CD14-positive monocyte (primary cell): Measurements from ENCODE around the gene SLC30A3. TPM values are rescaled to one million over a fixed set of nuclear protein-coding genes. Genes with fewer than 3 reads are reported as not detected.

ENCODE experiments used
- DNase-seq, 3 donors: peaks; one replicate each; pipeline ENCODE4 v3.0.0-alpha.2; 2011 to 2022
- H2AFZ ChIP-seq: 2 replicates; pipeline ENCODE4 v1.6.0; 2012; ENCODE audit warnings: mild to moderate bottlenecking, low read depth, low read length, inconsistent platforms; ENCODE audit not compliant: insufficient read depth, poor library complexity, severe bottlenecking
- H3K27ac ChIP-seq, 2 donors: 1 replicate in 1 of 2; 2 replicates in 1 of 2; pipeline ENCODE4 v1.5.1; 2012 to 2013; ENCODE audit warnings: low read length in 2 of 2, control low read depth in 1 of 2, inconsistent platforms in 1 of 2, low read depth in 1 of 2, mild to moderate bottlenecking in 1 of 2
- H3K27me3 ChIP-seq, 2 donors: one replicate each; pipeline versions ENCODE4 v1.6.0 to v1.6.1; 2011 to 2013; ENCODE audit warnings: low read length in 2 of 2; ENCODE audit not compliant: control insufficient read depth in 2 of 2, insufficient read depth in 2 of 2
- H3K36me3 ChIP-seq, 2 donors: replicated peaks in 1 of 2; 1 replicate in 1 of 2; 2 replicates in 1 of 2; pipeline versions ENCODE4 v1.5.1 to v1.6.1; 2012 to 2013; ENCODE audit warnings: low read length in 2 of 2, control low read depth in 1 of 2, inconsistent platforms in 1 of 2, mild to moderate bottlenecking in 1 of 2; ENCODE audit not compliant: insufficient read depth in 2 of 2, control insufficient read depth in 1 of 2
- H3K4me1 ChIP-seq, 2 donors: 1 replicate in 1 of 2; 2 replicates in 1 of 2; pipeline versions ENCODE4 v1.5.1 to v1.6.1; 2012 to 2013; ENCODE audit warnings: low read length in 2 of 2, control low read depth in 1 of 2, inconsistent platforms in 1 of 2, mild to moderate bottlenecking in 1 of 2, moderate library complexity in 1 of 2; ENCODE audit not compliant: insufficient read depth in 2 of 2, control insufficient read depth in 1 of 2
- H3K4me2 ChIP-seq: replicated peaks from 2 replicates; pipeline ENCODE3; 2012; ENCODE audit warnings: low read length, moderate library complexity, mild to moderate bottlenecking; ENCODE audit not compliant: poor library complexity, severe bottlenecking; ENCODE audit errors: extremely low read depth
- H3K4me3 ChIP-seq, 3 experiments: fragments of 200-600 bp in 1 of 3; sonication (generic) in 1 of 3; replicated peaks in 1 of 3; 1 replicate in 2 of 3; 2 replicates in 1 of 3; pipeline ENCODE4 v1.5.1; 2011 to 2013; ENCODE audit warnings: low read length in 3 of 3, mild to moderate bottlenecking in 3 of 3, control low read depth in 2 of 3, low read depth in 2 of 3, inconsistent platforms in 1 of 3, moderate library complexity in 1 of 3
- H3K79me2 ChIP-seq: 2 replicates; pipeline ENCODE4 v1.6.0; 2012; ENCODE audit warnings: mild to moderate bottlenecking, control low read depth, inconsistent platforms, low read length, moderate library complexity; ENCODE audit not compliant: insufficient read depth
- H3K9ac ChIP-seq: 2 replicates; pipeline ENCODE4 v1.6.0; 2017; ENCODE audit warnings: low read length, mild to moderate bottlenecking; ENCODE audit not compliant: insufficient read depth, poor library complexity, severe bottlenecking
- H3K9me3 ChIP-seq, 2 donors: replicated peaks in 1 of 2; 1 replicate in 1 of 2; 2 replicates in 1 of 2; pipeline versions ENCODE4 v1.5.1 to v1.6.1; 2012 to 2013; ENCODE audit warnings: low read length in 2 of 2, control low read depth in 1 of 2; ENCODE audit not compliant: control insufficient read depth in 1 of 2, insufficient read depth in 1 of 2
- H4K20me1 ChIP-seq: 2 replicates; pipeline ENCODE4 v1.6.0; 2012; ENCODE audit warnings: mild to moderate bottlenecking, low read length, control low read depth, moderate library complexity; ENCODE audit not compliant: insufficient read depth
- H3K27ac Mint-ChIP-seq, 7 donors: one replicate each; pipeline ENCODE4 v1.8.0; 2020; ENCODE audit warnings: mild to moderate bottlenecking in 7 of 7, mixed read lengths in 7 of 7, moderate library complexity in 6 of 7, inconsistent platforms in 2 of 7
- H3K27me3 Mint-ChIP-seq, 3 donors: one replicate each; pipeline ENCODE4 v1.8.0; 2021 to 2022; ENCODE audit warnings: low read depth in 3 of 3, mild to moderate bottlenecking in 3 of 3, mixed read lengths in 3 of 3, moderate library complexity in 3 of 3, inconsistent platforms in 1 of 3
- H3K36me3 Mint-ChIP-seq, 2 donors: one replicate each; pipeline ENCODE4 v1.8.0; 2020; ENCODE audit warnings: mixed read lengths in 2 of 2, inconsistent platforms in 1 of 2, mild to moderate bottlenecking in 1 of 2
- H3K4me1 Mint-ChIP-seq: one replicate; pipeline ENCODE4 v1.8.0; 2020; ENCODE audit warnings: mild to moderate bottlenecking, mixed read lengths
- H3K4me3 Mint-ChIP-seq, 2 donors: one replicate each; pipeline ENCODE4 v1.8.0; 2020; ENCODE audit warnings: mild to moderate bottlenecking in 2 of 2, mixed read lengths in 2 of 2, moderate library complexity in 1 of 2
- H3K9me3 Mint-ChIP-seq, 7 donors: one replicate each; pipeline ENCODE4 v1.8.0; 2020 to 2022; ENCODE audit warnings: mixed read lengths in 7 of 7, mild to moderate bottlenecking in 6 of 7, moderate library complexity in 6 of 7, inconsistent platforms in 2 of 7
- WGBS: methylation state at CpG from one replicate; pipeline ENCODE4 v1.1.5; 2013; ENCODE audit warnings: missing lambda C conversion rate; ENCODE audit not compliant: insufficient coverage; 5-methylcytosine and 5-hydroxymethylcytosine counted together
- intact Hi-C, 2 donors: fragments of 100-400 bp; cut with micrococcal nuclease; formaldehyde crosslinking; loops; one replicate each; pipeline versions ENCODE4 v1.15.0 to v1.15.1; 2023
- polyA plus RNA-seq, 3 donors: library from polyadenylated mRNA; depleted of rRNA in 1 of 3; unstranded in 2 of 3; stranded (reverse) in 1 of 3; fragments of 300-500 nt in 2 of 3; fragments of >200 nt in 1 of 3; fragmentation: Illumina TruSeq in 2 of 3; gene quantifications; 1 replicate in 2 of 3; 2 replicates in 1 of 3; pipeline ENCODE4 v1.2.3, GENCODE V29; 2012 to 2021
- TF ChIP-seq, protein P1 (sequence below): fragments of 200-600 bp; IDR thresholded peaks from one replicate; pipeline ENCODE4 v1.8.0; 2022; ENCODE audit warnings: antibody characterized with exemption, mild to moderate bottlenecking

The SLC30A3 gene
- polyA plus RNA-seq, 3 donors: 0.08 TPM; not detected in 2

DNA sequence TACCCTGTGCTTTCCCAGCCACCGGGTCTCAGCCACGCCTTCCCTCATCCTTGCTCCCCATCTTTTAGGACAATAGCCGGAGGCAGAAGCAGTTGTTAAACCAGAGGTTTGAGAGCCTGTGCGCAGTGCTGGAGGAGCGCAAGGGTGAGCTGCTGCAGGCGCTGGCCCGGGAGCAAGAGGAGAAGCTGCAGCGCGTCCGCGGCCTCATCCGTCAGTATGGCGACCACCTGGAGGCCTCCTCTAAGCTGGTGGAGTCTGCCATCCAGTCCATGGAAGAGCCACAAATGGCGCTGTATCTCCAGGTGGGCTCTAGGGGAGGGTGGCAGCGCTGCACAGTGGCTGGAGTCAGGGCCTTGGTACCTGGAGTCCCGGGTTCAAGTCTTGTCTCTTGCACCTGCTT, 42.7 kb upstream of the SLC30A3 start:
- Histone ChIP-seq H3K4me3 (no peak overlapping the region), H3K27ac (no peak overlapping the region), H3K9me3 (peaks cover 0 to 7% of the 10 kb centered on the region in 2 donors), H3K27me3 (peaks cover 4 to 32% of the 10 kb centered on the region in 2 donors), H3K4me1 (peaks cover 12 to 14% of the 10 kb centered on the region in 2 donors), H2AFZ (no peak overlapping the region), H3K9ac (no peak overlapping the region), H3K36me3 (peaks cover 4 to 16% of the 10 kb centered on the region in 2 donors), H3K4me2 (no peak overlapping the region), H4K20me1 (no peaks in the 10 kb centered on the region), H3K79me2 (no peaks in the 10 kb centered on the region)
- Mint-ChIP-seq H3K4me1 (peaks cover 17% of the 10 kb centered on the region), H3K27me3 (peaks cover 37 to 48% (median 47%) of the 10 kb centered on the region in 3 donors), H3K36me3 (peaks cover 18 to 23% of the 10 kb centered on the region in 2 donors), H3K27ac (peak overlapping the region in 1 of 7 donors; percentile 28), H3K4me3 (peak overlapping the region in 1 of 2 donors; percentile 59), H3K9me3 (peaks cover 0 to 6% (median 1%) of the 10 kb centered on the region in 7 donors)
- intact Hi-C loops: no loop called here
- 93% methylated on average over 16 of the region's 16 CpGs for WGBS
- TF ChIP-seq, protein P1, sequence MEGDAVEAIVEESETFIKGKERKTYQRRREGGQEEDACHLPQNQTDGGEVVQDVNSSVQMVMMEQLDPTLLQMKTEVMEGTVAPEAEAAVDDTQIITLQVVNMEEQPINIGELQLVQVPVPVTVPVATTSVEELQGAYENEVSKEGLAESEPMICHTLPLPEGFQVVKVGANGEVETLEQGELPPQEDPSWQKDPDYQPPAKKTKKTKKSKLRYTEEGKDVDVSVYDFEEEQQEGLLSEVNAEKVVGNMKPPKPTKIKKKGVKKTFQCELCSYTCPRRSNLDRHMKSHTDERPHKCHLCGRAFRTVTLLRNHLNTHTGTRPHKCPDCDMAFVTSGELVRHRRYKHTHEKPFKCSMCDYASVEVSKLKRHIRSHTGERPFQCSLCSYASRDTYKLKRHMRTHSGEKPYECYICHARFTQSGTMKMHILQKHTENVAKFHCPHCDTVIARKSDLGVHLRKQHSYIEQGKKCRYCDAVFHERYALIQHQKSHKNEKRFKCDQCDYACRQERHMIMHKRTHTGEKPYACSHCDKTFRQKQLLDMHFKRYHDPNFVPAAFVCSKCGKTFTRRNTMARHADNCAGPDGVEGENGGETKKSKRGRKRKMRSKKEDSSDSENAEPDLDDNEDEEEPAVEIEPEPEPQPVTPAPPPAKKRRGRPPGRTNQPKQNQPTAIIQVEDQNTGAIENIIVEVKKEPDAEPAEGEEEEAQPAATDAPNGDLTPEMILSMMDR: no peak
- no peak for DNase-seq

DNA sequence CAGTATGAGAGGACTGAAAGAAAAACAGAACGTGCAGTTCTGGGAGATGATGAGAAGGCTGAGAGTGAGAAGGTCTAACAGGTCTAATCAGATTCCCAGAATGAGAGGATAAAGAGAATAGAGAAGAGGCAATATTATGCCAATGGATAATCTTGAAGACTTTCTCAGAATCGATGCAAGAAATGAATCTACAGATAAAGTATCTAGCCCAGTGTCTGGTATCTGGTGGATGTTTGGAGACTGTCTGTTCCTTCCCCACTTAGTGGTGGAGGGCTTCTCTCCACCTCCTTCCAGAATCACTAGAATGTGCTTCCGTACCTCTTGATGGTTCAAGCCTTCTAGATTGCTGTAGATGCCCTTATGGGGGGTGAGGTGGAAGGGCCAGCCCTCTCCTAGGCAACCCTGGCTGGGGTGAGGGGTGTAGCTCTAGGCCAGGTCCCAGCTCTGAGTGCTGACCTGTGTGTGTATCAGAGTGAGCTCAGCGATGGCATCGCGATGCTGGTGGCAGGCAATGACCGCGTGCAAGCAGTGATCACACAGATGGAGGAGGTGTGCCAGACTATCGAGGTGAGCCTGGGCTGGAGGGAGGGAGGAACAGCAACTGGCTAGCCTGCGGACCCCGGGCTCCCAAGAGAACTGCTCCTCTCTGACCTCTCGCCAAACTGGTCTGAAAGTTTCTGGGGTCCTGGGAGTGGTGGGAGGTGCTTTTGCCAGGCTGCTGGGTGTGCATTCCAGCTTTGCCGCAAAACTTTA, 41.8 kb upstream of the SLC30A3 start:
- no peak overlapping the region for H3K4me2 ChIP-seq
- TF ChIP-seq, protein P1: no peak
- H3K9me3 ChIP-seq: peaks cover 0 to 7% of the 10 kb centered on the region in 2 donors
- peaks cover 12 to 14% of the 10 kb centered on the region in 2 donors for H3K4me1 ChIP-seq
- Mint-ChIP-seq H3K27ac (no peak overlapping the region), H3K4me1 (peaks cover 17% of the 10 kb centered on the region), H3K4me3 (peak overlapping the region in 1 of 2 donors; percentile 31), H3K27me3 (peaks cover 38 to 50% (median 47%) of the 10 kb centered on the region in 3 donors), H3K9me3 (peaks cover 0 to 6% (median 1%) of the 10 kb centered on the region in 7 donors), H3K36me3 (peaks cover 14 to 18% of the 10 kb centered on the region in 2 donors)
- H3K9ac ChIP-seq: no peak overlapping the region
- no peaks in the 10 kb centered on the region for H3K79me2 ChIP-seq
- intact Hi-C loops: loop anchor here in 1 of 2 donors (5.0 kb wide), 1 partner anchor 207 kb away; no protein-coding TSS in a partner anchor
- DNase-seq: no peak
- peaks cover 4 to 32% of the 10 kb centered on the region in 2 donors for H3K27me3 ChIP-seq
- no peaks in the 10 kb centered on the region for H4K20me1 ChIP-seq
- no peak overlapping the region for H3K27ac ChIP-seq
- 91% methylated on average over 8 of the region's 13 CpGs for WGBS
- no peak overlapping the region for H3K4me3 ChIP-seq
- H2AFZ ChIP-seq: no peak overlapping the region
- H3K36me3 ChIP-seq: peaks cover 3 to 12% of the 10 kb centered on the region in 2 donors
